ENCODE measurements around the gene ELOF1.

DNA sequence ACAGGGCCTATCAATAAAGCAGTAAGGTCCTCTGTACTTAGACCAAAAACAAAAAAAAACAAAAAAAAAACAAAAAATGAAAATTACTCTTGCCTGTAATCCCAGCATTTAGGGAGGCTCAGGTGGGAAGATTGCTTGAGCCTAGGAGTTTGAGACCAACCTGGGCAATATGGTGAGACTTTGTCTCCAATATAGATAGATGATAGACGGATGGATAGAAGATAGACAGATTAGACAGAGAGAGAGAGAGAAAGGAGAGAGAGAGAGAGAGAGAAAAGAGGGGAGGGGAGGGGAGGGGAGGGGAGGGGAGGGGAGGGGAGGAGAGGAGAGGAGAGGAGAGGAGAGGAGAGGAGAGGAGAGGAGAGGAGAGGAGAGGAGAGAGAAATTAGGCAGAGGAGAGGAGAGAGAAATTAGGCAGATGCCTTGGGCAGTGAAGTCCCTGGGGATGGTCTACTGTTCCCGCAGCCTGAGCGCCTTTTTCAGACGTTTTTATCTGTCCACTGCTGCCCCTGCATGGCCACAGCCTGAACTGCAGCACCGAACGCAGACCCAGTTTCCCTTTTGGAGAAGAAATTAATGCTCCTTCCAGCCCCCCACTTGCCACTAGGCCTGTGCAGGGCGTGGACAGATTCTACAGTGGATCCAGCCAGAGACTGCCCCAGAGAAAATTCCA is 28.4 kb upstream of the ELOF1 start:
- TF ChIP-seq EZH2 (IDR thresholded peaks at IDR 0.05) (no peak), POLR2AphosphoS5 (IDR thresholded peaks at IDR 0.05; ENCODE audit: borderline replicate concordance, low read depth, low read length) (no peak)
